ENCODE data around the gene POLR2H. TPM values are rescaled to one million over a fixed set of nuclear protein-coding genes. Genes with fewer than 3 reads are reported as not detected.

Gene POLR2H
- total and polyA plus RNA-seq, 9 donors = 47.3 to 86.9 (median 60.6) TPM

DNA sequence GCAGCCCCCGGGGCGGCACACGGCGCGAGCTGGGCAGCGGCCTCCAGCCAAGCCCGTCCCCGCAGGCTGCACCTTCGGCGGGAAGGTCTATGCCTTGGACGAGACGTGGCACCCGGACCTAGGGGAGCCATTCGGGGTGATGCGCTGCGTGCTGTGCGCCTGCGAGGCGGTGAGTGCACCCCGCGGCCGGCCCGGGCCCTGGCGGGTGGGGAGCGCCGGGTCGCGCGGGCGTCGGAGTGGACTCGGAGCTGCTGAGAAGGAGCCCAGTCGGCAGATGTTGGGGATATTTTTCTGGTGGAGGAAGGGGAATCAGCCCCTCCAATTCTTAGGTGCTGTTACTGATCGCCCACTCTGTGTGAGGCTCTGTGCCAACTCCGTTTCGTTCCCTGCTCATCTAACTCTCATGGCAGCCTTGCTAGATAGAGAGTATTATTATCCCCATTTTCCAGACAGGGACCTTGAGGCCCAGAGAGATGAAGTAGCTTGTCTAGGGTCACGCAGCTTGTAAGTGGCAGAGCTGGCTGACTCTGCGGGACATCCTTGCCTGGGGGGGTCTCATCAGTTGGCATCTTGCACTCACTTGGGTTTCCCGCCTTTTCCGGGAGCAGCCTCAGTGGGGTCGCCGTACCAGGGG lies 19.2 kb downstream of the POLR2H start:
- Histone ChIP-seq H3K4me3 (peak overlapping the region; percentile 67), H3K9me3 (no peaks in the 10 kb centered on the region), H3K27ac (peak overlapping the region in 1 of 2 donors; percentile 23), H3K27me3 (no peaks in the 10 kb centered on the region), H3K36me3 (no peaks in the 10 kb centered on the region), H3K4me1 (ENCODE audit: insufficient read depth) (peaks cover 2% of the 10 kb centered on the region)
- intact Hi-C loops (cut with DNase I) = loop anchor here in 1 of 4 donors (2.0 kb wide), 1 partner anchor 32 kb away; no protein-coding TSS in a partner anchor
- 8 to 9% (median 9%) methylated on average over 42 of the region's 42 CpGs for WGBS, 3 donors
- DNase-seq = peak in 4 of 5 donors; percentile 47 to 59 (median 53)
- TF ChIP-seq POLR2A (IDR thresholded peaks at IDR 0.05) = no peak
- TF ChIP-seq EP300 (IDR thresholded peaks at IDR 0.05) = no peak
- TF ChIP-seq, protein P1, sequence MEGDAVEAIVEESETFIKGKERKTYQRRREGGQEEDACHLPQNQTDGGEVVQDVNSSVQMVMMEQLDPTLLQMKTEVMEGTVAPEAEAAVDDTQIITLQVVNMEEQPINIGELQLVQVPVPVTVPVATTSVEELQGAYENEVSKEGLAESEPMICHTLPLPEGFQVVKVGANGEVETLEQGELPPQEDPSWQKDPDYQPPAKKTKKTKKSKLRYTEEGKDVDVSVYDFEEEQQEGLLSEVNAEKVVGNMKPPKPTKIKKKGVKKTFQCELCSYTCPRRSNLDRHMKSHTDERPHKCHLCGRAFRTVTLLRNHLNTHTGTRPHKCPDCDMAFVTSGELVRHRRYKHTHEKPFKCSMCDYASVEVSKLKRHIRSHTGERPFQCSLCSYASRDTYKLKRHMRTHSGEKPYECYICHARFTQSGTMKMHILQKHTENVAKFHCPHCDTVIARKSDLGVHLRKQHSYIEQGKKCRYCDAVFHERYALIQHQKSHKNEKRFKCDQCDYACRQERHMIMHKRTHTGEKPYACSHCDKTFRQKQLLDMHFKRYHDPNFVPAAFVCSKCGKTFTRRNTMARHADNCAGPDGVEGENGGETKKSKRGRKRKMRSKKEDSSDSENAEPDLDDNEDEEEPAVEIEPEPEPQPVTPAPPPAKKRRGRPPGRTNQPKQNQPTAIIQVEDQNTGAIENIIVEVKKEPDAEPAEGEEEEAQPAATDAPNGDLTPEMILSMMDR (IDR thresholded peaks at IDR 0.05) = no peak

GRCh38 chr3:184381261-184382224 lies 20.0 kb downstream of the POLR2H start:
- DNase-seq = peak in 1 of 5 donors; percentile 44
- Histone ChIP-seq H3K27me3 (no peaks in the 10 kb centered on the region), H3K36me3 (no peaks in the 10 kb centered on the region), H3K27ac (no peak overlapping the region), H3K4me1 (ENCODE audit: insufficient read depth) (peaks cover 2% of the 10 kb centered on the region), H3K4me3 (peak overlapping the region; percentile 67), H3K9me3 (no peaks in the 10 kb centered on the region)
- intact Hi-C loops (cut with DNase I) = loop anchor here in 1 of 4 donors (2.0 kb wide), 1 partner anchor 33 kb away; no protein-coding TSS in a partner anchor
- TF ChIP-seq EP300 (IDR thresholded peaks at IDR 0.05) = no peak
- TF ChIP-seq, protein P1 (IDR thresholded peaks at IDR 0.05) = no peak
- TF ChIP-seq POLR2A (IDR thresholded peaks at IDR 0.05) = no peak
- 61 to 88% (median 71%) methylated on average over 26 to 55 of the region's 55 CpGs for WGBS, 3 donors

DNA sequence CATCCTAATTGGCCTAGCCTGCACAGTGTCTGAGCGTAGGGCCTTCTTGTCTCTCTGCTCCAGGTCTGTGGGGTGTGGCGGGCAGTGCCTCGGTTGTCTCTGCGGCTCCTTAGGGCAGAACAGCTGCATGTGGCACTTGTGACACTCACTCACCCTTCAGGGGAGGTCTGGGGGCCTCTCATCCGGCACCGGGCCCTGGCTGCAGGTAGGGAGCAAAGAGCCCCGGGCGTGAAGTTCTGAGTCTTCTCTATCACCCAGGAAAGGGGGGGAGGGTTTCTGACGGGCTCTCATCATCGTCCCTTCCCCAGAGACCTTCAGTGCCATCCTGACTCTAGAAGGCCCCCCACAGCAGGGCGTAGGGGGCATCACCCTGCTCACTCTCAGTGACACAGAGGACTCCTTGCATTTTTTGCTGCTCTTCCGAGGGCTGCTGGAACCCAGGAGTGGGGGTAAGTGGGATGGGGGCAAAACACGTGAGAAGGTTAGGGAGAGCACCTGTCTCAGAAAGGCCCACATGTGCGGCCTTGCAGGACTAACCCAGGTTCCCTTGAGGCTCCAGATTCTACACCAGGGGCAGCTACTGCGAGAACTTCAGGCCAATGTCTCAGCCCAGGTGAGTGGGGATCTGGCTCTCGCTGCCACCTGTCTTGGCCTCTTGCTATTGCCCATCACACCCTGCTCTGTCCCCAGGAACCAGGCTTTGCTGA lies 21.0 kb downstream of the POLR2H start:
- no peak overlapping the region for H3K4me3 ChIP-seq
- no peaks in the 10 kb centered on the region for H3K9me3 ChIP-seq
- WGBS, 3 donors = 91 to 94% (median 92%) methylated on average over 16 of the region's 16 CpGs
- intact Hi-C loops (cut with DNase I) = no loop called here
- no peak for TF ChIP-seq POLR2A (IDR thresholded peaks at IDR 0.05)
- TF ChIP-seq, protein P1 (IDR thresholded peaks at IDR 0.05) = no peak
- no peak for TF ChIP-seq EP300 (IDR thresholded peaks at IDR 0.05)
- no peak for DNase-seq
- no peaks in the 10 kb centered on the region for H3K27me3 ChIP-seq
- no peak overlapping the region for H3K27ac ChIP-seq
- no peaks in the 10 kb centered on the region for H3K36me3 ChIP-seq
- H3K4me1 ChIP-seq (ENCODE audit: insufficient read depth) = peaks cover 2% of the 10 kb centered on the region

All from ovary (tissue), 9 donors.